ENCODE data around the gene CACNA1G. TPM values are rescaled to one million over a fixed set of nuclear protein-coding genes. Genes with fewer than 3 reads are reported as not detected.

The CACNA1G gene
- total RNA-seq, 1 donor from 2014 or later, result 0.07 TPM

- Mint-ChIP-seq H3K4me1 (peaks cover 6% of the 10 kb centered on the region), H3K27ac (no peak overlapping the region), H3K9me3 (no peaks in the 10 kb centered on the region), H3K27me3 (peaks cover 59% of the 10 kb centered on the region), H3K36me3 (ENCODE audit: low read depth) (no peaks in the 10 kb centered on the region), H3K4me3 (no peak overlapping the region)
- peak; percentile 88 for DNase-seq
- intact Hi-C loops (cut with micrococcal nuclease), result loop anchor here (2.0 to 5.0 kb wide), 3 partner anchors 37 to 148 kb away; no protein-coding TSS in a partner anchor
Measured at GRCh38 chr17:50630524-50631194, 70.1 kb downstream of the CACNA1G start.

- H3K9me3 Mint-ChIP-seq, result no peaks in the 10 kb centered on the region
- peaks cover 6% of the 10 kb centered on the region for H3K4me1 Mint-ChIP-seq
- H3K27me3 Mint-ChIP-seq, result peaks cover 65% of the 10 kb centered on the region
- no peak overlapping the region for H3K4me3 Mint-ChIP-seq
- DNase-seq, result no peak
- no peaks in the 10 kb centered on the region for H3K36me3 Mint-ChIP-seq (ENCODE audit: low read depth)
- H3K27ac Mint-ChIP-seq, result no peak overlapping the region
- intact Hi-C loops (cut with micrococcal nuclease), result loop anchor here (2.0 to 5.0 kb wide), 3 partner anchors 36 to 149 kb away; no protein-coding TSS in a partner anchor
Measured at GRCh38 chr17:50631195-50631907, 70.8 kb downstream of the CACNA1G start.

DNA sequence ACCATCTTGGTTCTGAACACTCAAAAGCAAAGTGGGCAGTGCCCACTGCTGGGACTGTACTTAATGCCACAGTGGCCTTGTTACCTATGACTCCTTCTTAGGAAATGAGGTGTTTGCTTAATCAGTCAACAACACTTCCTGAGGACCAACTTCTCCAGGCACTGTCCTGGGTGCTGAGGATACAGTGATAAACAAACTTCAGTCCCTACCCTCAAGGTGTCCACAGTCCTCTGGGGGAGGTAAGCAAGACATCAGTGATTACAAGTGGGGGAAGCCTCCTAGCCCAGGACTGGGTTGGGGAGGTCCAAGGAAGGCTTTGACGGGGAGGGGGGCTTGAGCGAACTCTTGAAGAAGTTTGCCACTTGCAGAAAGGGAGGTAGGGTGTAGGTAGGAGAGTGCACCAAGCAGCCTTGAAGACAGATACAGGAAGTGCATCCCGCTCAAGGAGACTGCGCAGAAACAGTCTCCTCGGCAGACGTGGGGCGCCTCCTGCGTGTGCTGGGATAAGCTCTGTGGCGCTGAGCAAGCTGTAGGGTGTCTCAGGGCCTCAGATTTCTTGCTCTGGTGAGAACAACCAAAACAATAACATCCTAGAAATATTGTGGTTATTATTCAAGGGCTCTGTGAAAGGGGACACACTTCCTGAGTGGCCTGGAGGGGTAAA lies 71.5 kb downstream of the CACNA1G start:
- no peak for DNase-seq
- Mint-ChIP-seq H3K4me3 (no peak overlapping the region), H3K27me3 (peaks cover 71% of the 10 kb centered on the region), H3K27ac (no peak overlapping the region), H3K9me3 (no peaks in the 10 kb centered on the region), H3K36me3 (ENCODE audit: low read depth) (no peaks in the 10 kb centered on the region), H3K4me1 (peaks cover 6% of the 10 kb centered on the region)
- intact Hi-C loops (cut with micrococcal nuclease), result loop anchor here (2.0 to 5.0 kb wide), 3 partner anchors 35 to 149 kb away; no protein-coding TSS in a partner anchor

GRCh38 chr17:50632637-50633036 lies 72.1 kb downstream of the CACNA1G start:
- no peak for DNase-seq
- intact Hi-C loops (cut with micrococcal nuclease), result loop anchor here (5.0 kb wide), 2 partner anchors 35 to 50 kb away; no protein-coding TSS in a partner anchor
- peaks cover 73% of the 10 kb centered on the region for H3K27me3 Mint-ChIP-seq
- no peaks in the 10 kb centered on the region for H3K9me3 Mint-ChIP-seq
- peaks cover 6% of the 10 kb centered on the region for H3K4me1 Mint-ChIP-seq
- no peak overlapping the region for H3K4me3 Mint-ChIP-seq
- H3K27ac Mint-ChIP-seq, result no peak overlapping the region
- H3K36me3 Mint-ChIP-seq (ENCODE audit: low read depth), result no peaks in the 10 kb centered on the region

DNA sequence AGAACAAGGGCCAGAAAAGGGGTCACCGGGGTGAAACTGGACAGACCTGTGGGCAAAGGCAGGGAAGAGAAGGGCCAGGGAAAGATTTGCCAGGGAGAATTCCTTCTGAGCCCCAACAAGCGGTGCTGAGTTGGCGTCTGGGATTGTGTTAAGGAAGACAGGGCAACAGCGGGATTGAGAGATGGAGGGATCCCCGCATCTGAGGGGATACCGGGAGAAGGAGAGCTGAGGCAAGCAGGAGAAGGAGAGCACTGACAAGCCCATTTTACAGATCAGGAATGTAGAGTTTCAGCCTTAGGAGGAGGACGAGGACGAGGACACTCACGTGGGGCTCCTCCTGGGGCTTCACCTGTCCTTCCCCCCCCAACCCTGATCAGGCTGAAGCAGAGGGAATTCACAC lies 73.2 kb downstream of the CACNA1G start:
- Mint-ChIP-seq H3K9me3 (no peaks in the 10 kb centered on the region), H3K27me3 (peaks cover 72% of the 10 kb centered on the region), H3K27ac (no peak overlapping the region), H3K4me3 (no peak overlapping the region), H3K36me3 (ENCODE audit: low read depth) (no peaks in the 10 kb centered on the region), H3K4me1 (peaks cover 3% of the 10 kb centered on the region)
- no peak for DNase-seq
- intact Hi-C loops (cut with micrococcal nuclease), result loop anchor here (5.0 kb wide), 2 partner anchors 34 to 49 kb away; no protein-coding TSS in a partner anchor

GRCh38 chr17:50634224-50634914 lies 73.9 kb downstream of the CACNA1G start, which contains the start of gene ABCC3:
Gene ABCC3, plus strand, starts transcription at chr17:50634881. Its CDS starts 56 bp downstream, at chr17:50634937.
- no peaks in the 10 kb centered on the region for H3K9me3 Mint-ChIP-seq
- DNase-seq, result no peak

DNA sequence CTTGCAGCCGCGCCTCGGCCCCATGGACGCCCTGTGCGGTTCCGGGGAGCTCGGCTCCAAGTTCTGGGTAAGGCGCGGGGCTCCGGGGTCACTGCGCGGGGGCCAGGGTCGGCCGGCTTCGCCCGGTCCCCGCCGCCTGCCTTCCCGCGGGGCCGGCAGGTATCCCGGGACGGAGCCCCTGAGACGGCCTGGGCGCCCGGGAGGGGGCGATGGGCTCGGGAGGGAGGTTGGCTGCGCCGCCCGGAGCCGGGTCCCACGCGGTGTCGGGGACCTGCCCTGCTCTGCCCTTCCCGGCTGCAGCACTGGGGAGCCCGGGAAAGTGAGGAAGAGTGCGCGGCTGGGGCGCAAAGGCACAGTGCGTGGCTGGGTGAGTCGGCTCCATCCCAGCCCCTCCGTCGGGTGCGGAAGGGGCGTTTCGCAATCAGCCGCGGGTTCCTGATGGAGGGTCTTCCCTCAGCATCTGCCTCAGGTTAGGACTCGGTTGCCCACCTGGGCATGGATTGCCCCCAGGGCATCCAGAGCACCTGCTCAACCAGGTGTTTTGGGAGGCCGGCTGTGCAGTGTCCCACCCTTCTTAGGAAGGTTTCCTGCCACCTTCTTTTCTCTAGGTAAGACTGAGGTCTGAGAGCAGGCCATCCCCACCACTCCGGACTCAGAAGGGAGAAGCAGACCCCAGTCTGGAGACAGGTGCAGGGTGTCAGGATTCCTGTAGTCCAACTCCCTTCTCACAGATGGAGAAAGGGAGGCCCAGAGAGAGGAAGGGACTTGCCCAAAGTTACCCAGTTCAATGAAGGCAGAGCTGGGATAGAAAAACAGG lies 74.6 kb downstream of the CACNA1G start:
- no peaks in the 10 kb centered on the region for H3K36me3 Mint-ChIP-seq (ENCODE audit: low read depth)
- no peak for DNase-seq
- no peak overlapping the region for H3K4me3 Mint-ChIP-seq
- peaks cover 65% of the 10 kb centered on the region for H3K27me3 Mint-ChIP-seq
- H3K27ac Mint-ChIP-seq, result no peak overlapping the region
- intact Hi-C loops (cut with micrococcal nuclease), result loop anchor here (5.0 kb wide), 2 partner anchors 32 to 47 kb away; no protein-coding TSS in a partner anchor
- H3K4me1 Mint-ChIP-seq, result peaks cover 3% of the 10 kb centered on the region
- no peaks in the 10 kb centered on the region for H3K9me3 Mint-ChIP-seq

More at GRCh38 chr17:50634224-50634914, 73.9 kb downstream of the CACNA1G start, which contains the start of gene ABCC3:
- Mint-ChIP-seq H3K4me1 (peaks cover 3% of the 10 kb centered on the region), H3K27me3 (peaks cover 67% of the 10 kb centered on the region), H3K4me3 (no peak within 1 kb of the TSS), H3K27ac (no peak within 1 kb of the TSS), H3K36me3 (ENCODE audit: low read depth) (no peaks in the 10 kb centered on the region)
- intact Hi-C loops (cut with micrococcal nuclease), result loop anchor here (5.0 kb wide), 2 partner anchors 33 to 48 kb away; no protein-coding TSS in a partner anchor

GRCh38 chr17:50635732-50635981 lies 75.1 kb downstream of the CACNA1G start:
- H3K27me3 Mint-ChIP-seq, result peaks cover 62% of the 10 kb centered on the region
- H3K4me3 Mint-ChIP-seq, result no peak overlapping the region
- H3K27ac Mint-ChIP-seq, result no peak overlapping the region
- no peak for DNase-seq
- peaks cover under 1% of the 10 kb centered on the region for H3K4me1 Mint-ChIP-seq
- H3K36me3 Mint-ChIP-seq (ENCODE audit: low read depth), result no peaks in the 10 kb centered on the region
- no peaks in the 10 kb centered on the region for H3K9me3 Mint-ChIP-seq
- intact Hi-C loops (cut with micrococcal nuclease), result no loop called here

DNA sequence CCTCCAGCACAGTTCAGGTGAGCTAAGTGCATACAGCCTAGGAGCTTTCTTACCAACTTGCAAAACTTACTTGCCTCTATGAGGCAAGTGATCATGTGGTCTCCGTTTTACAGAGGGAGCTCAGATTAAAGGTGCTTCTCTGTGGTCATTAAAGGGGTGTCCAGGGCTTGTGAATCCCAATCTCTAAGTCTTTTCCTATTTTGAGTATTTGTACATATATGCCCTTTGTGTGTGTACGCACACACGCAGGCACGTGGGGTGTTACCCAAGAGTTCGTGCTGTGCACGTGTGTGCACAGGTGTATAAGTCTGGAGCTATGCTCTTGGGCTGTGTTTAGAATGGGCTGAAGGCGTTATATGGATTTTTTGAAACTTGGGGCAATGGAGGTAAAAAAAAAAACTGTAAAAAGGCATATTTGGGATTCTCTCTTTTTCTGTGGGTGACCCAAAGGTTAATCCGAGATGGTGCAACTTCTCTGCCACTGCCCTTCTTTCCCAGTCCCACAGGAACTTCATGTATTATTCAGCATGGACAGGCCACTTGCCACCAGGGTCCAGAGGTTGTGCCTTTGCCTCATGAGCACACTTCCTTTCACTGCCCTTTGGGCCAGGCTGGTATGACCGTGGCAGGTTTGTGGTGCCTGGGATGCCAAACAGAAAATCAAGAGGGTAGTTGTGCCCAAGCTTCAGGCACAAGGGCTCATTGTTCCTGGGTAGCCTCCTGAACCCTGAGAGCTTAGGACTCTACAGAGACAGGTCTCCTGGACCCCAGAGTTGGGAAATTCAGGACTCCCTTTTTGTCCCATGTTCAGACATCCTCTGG lies 75.7 kb downstream of the CACNA1G start:
- H3K4me3 Mint-ChIP-seq, result no peak overlapping the region
- H3K4me1 Mint-ChIP-seq, result no peaks in the 10 kb centered on the region
- H3K36me3 Mint-ChIP-seq (ENCODE audit: low read depth), result no peaks in the 10 kb centered on the region
- H3K27ac Mint-ChIP-seq, result no peak overlapping the region
- H3K9me3 Mint-ChIP-seq, result no peaks in the 10 kb centered on the region
- intact Hi-C loops (cut with micrococcal nuclease), result no loop called here
- H3K27me3 Mint-ChIP-seq, result peaks cover 61% of the 10 kb centered on the region
- no peak for DNase-seq

DNA sequence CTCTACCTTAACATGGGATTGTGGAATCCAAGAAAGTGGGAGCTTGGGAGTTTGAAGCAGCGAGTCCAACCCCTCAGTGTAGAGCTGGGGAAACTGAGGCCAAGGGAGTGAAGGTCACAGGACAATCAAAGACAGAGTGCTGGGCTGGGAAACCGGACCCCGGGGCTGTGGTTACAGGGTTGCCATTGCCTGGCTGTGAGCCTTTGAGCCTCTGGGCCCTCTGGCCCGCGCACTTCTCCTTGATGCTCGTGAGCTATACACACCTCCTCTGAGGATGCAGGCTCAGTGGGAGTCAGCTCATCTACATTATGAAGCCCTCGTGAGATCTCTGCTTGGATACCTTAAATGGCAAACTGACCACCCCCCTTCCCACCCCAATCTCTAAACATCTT lies 76.3 kb downstream of the CACNA1G start:
- peaks cover 57% of the 10 kb centered on the region for H3K27me3 Mint-ChIP-seq
- H3K4me3 Mint-ChIP-seq, result no peak overlapping the region
- H3K4me1 Mint-ChIP-seq, result no peaks in the 10 kb centered on the region
- no peak for DNase-seq
- intact Hi-C loops (cut with micrococcal nuclease), result no loop called here
- H3K27ac Mint-ChIP-seq, result no peak overlapping the region
- no peaks in the 10 kb centered on the region for H3K9me3 Mint-ChIP-seq
- no peaks in the 10 kb centered on the region for H3K36me3 Mint-ChIP-seq (ENCODE audit: low read depth)

DNA sequence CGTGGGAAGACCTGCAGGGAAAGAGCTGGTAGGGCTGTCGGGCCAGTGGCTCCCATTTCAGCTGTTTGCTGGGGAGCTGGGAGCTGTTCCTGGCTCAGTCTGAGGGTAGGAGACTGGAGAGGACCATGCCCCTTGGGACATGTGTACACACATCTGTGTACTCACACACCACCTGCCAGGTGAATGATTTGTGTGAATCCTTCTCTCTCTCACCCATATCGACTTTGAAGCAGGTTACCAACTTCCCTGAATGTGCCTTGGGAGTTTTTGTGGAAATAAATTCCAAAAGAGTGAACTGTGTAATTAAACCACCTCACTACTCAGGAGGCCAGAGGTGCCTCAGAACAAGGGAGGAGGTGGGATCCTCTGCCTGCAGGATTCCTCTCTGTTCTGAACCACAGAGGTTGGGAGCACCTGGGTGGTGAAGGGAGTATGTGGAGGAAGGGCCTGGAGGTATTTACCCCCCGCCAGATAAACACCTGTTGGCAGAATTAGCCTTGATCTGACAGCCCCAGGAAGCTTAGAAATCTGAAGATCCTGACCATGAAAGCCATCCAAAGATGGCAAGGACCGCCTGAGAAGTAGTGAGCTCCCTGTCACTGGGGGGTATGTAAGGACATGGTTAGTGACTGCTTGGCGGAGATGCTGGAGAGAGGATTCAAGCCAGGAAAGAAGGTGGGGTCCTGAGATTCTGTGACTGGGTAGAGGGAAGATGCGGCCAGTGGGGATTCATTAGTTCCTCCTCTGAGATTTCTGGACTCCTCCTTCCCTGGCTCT lies 77.5 kb downstream of the CACNA1G start:
- Mint-ChIP-seq H3K9me3 (no peaks in the 10 kb centered on the region), H3K36me3 (ENCODE audit: low read depth) (no peaks in the 10 kb centered on the region), H3K27me3 (peaks cover 47% of the 10 kb centered on the region), H3K27ac (no peak overlapping the region), H3K4me3 (no peak overlapping the region), H3K4me1 (no peaks in the 10 kb centered on the region)
- no peak for DNase-seq
- intact Hi-C loops (cut with micrococcal nuclease), result no loop called here

- Mint-ChIP-seq H3K9me3 (no peaks in the 10 kb centered on the region), H3K4me3 (no peak overlapping the region), H3K36me3 (ENCODE audit: low read depth) (no peaks in the 10 kb centered on the region), H3K27me3 (peaks cover 41% of the 10 kb centered on the region), H3K27ac (no peak overlapping the region), H3K4me1 (no peaks in the 10 kb centered on the region)
- intact Hi-C loops (cut with micrococcal nuclease), result no loop called here
- DNase-seq, result no peak
Measured at GRCh38 chr17:50638606-50638965, 78.1 kb downstream of the CACNA1G start.
